CD14-positive monocyte (primary cell): ENCODE measurements around the gene PARK7. TPM values are rescaled to one million over a fixed set of nuclear protein-coding genes. Genes with fewer than 3 reads are reported as not detected.

Experiments used
- DNase-seq, 3 donors: peaks; one replicate each; pipeline ENCODE4 v3.0.0-alpha.2; 2011 to 2022
- H2AFZ ChIP-seq: 2 replicates; pipeline ENCODE4 v1.6.0; 2012; ENCODE audit warnings: mild to moderate bottlenecking, low read depth, low read length, inconsistent platforms; ENCODE audit not compliant: insufficient read depth, poor library complexity, severe bottlenecking
- H3K27ac ChIP-seq, 2 donors: 1 replicate in 1 of 2; 2 replicates in 1 of 2; pipeline ENCODE4 v1.5.1; 2012 to 2013; ENCODE audit warnings: low read length in 2 of 2, control low read depth in 1 of 2, inconsistent platforms in 1 of 2, low read depth in 1 of 2, mild to moderate bottlenecking in 1 of 2
- H3K27me3 ChIP-seq, 2 donors: one replicate each; pipeline versions ENCODE4 v1.6.0 to v1.6.1; 2011 to 2013; ENCODE audit warnings: low read length in 2 of 2; ENCODE audit not compliant: control insufficient read depth in 2 of 2, insufficient read depth in 2 of 2
- H3K36me3 ChIP-seq, 2 donors: replicated peaks in 1 of 2; 1 replicate in 1 of 2; 2 replicates in 1 of 2; pipeline versions ENCODE4 v1.5.1 to v1.6.1; 2012 to 2013; ENCODE audit warnings: low read length in 2 of 2, control low read depth in 1 of 2, inconsistent platforms in 1 of 2, mild to moderate bottlenecking in 1 of 2; ENCODE audit not compliant: insufficient read depth in 2 of 2, control insufficient read depth in 1 of 2
- H3K4me1 ChIP-seq, 2 donors: 1 replicate in 1 of 2; 2 replicates in 1 of 2; pipeline versions ENCODE4 v1.5.1 to v1.6.1; 2012 to 2013; ENCODE audit warnings: low read length in 2 of 2, control low read depth in 1 of 2, inconsistent platforms in 1 of 2, mild to moderate bottlenecking in 1 of 2, moderate library complexity in 1 of 2; ENCODE audit not compliant: insufficient read depth in 2 of 2, control insufficient read depth in 1 of 2
- H3K4me2 ChIP-seq: replicated peaks from 2 replicates; pipeline ENCODE3; 2012; ENCODE audit warnings: low read length, moderate library complexity, mild to moderate bottlenecking; ENCODE audit not compliant: poor library complexity, severe bottlenecking; ENCODE audit errors: extremely low read depth
- H3K4me3 ChIP-seq, 3 experiments: fragments of 200-600 bp in 1 of 3; sonication (generic) in 1 of 3; replicated peaks in 1 of 3; 1 replicate in 2 of 3; 2 replicates in 1 of 3; pipeline ENCODE4 v1.5.1; 2011 to 2013; ENCODE audit warnings: low read length in 3 of 3, mild to moderate bottlenecking in 3 of 3, control low read depth in 2 of 3, low read depth in 2 of 3, inconsistent platforms in 1 of 3, moderate library complexity in 1 of 3
- H3K79me2 ChIP-seq: 2 replicates; pipeline ENCODE4 v1.6.0; 2012; ENCODE audit warnings: mild to moderate bottlenecking, control low read depth, inconsistent platforms, low read length, moderate library complexity; ENCODE audit not compliant: insufficient read depth
- H3K9ac ChIP-seq: 2 replicates; pipeline ENCODE4 v1.6.0; 2017; ENCODE audit warnings: low read length, mild to moderate bottlenecking; ENCODE audit not compliant: insufficient read depth, poor library complexity, severe bottlenecking
- H3K9me3 ChIP-seq, 2 donors: replicated peaks in 1 of 2; 1 replicate in 1 of 2; 2 replicates in 1 of 2; pipeline versions ENCODE4 v1.5.1 to v1.6.1; 2012 to 2013; ENCODE audit warnings: low read length in 2 of 2, control low read depth in 1 of 2; ENCODE audit not compliant: control insufficient read depth in 1 of 2, insufficient read depth in 1 of 2
- H4K20me1 ChIP-seq: 2 replicates; pipeline ENCODE4 v1.6.0; 2012; ENCODE audit warnings: mild to moderate bottlenecking, low read length, control low read depth, moderate library complexity; ENCODE audit not compliant: insufficient read depth
- H3K27ac Mint-ChIP-seq, 7 donors: one replicate each; pipeline ENCODE4 v1.8.0; 2020; ENCODE audit warnings: mild to moderate bottlenecking in 7 of 7, mixed read lengths in 7 of 7, moderate library complexity in 6 of 7, inconsistent platforms in 2 of 7
- H3K27me3 Mint-ChIP-seq, 3 donors: one replicate each; pipeline ENCODE4 v1.8.0; 2021 to 2022; ENCODE audit warnings: low read depth in 3 of 3, mild to moderate bottlenecking in 3 of 3, mixed read lengths in 3 of 3, moderate library complexity in 3 of 3, inconsistent platforms in 1 of 3
- H3K36me3 Mint-ChIP-seq, 2 donors: one replicate each; pipeline ENCODE4 v1.8.0; 2020; ENCODE audit warnings: mixed read lengths in 2 of 2, inconsistent platforms in 1 of 2, mild to moderate bottlenecking in 1 of 2
- H3K4me1 Mint-ChIP-seq: one replicate; pipeline ENCODE4 v1.8.0; 2020; ENCODE audit warnings: mild to moderate bottlenecking, mixed read lengths
- H3K4me3 Mint-ChIP-seq, 2 donors: one replicate each; pipeline ENCODE4 v1.8.0; 2020; ENCODE audit warnings: mild to moderate bottlenecking in 2 of 2, mixed read lengths in 2 of 2, moderate library complexity in 1 of 2
- H3K9me3 Mint-ChIP-seq, 7 donors: one replicate each; pipeline ENCODE4 v1.8.0; 2020 to 2022; ENCODE audit warnings: mixed read lengths in 7 of 7, mild to moderate bottlenecking in 6 of 7, moderate library complexity in 6 of 7, inconsistent platforms in 2 of 7
- CTCF ChIP-seq: fragments of 200-600 bp; IDR thresholded peaks from one replicate; pipeline ENCODE4 v1.8.0; 2022; ENCODE audit warnings: antibody characterized with exemption, mild to moderate bottlenecking
- WGBS: methylation state at CpG from one replicate; pipeline ENCODE4 v1.1.5; 2013; ENCODE audit warnings: missing lambda C conversion rate; ENCODE audit not compliant: insufficient coverage; 5-methylcytosine and 5-hydroxymethylcytosine counted together
- intact Hi-C, 2 donors: fragments of 100-400 bp; cut with micrococcal nuclease; formaldehyde crosslinking; loops; one replicate each; pipeline versions ENCODE4 v1.15.0 to v1.15.1; 2023
- polyA plus RNA-seq, 3 donors: library from polyadenylated mRNA; depleted of rRNA in 1 of 3; unstranded in 2 of 3; stranded (reverse) in 1 of 3; fragments of 300-500 nt in 2 of 3; fragments of >200 nt in 1 of 3; fragmentation: Illumina TruSeq in 2 of 3; gene quantifications; 1 replicate in 2 of 3; 2 replicates in 1 of 3; pipeline ENCODE4 v1.2.3, GENCODE V29; 2012 to 2021

PARK7 gene
- polyA plus RNA-seq, 3 donors = 116 to 391 (median 353) TPM

GRCh38 chr1:7928247-7928646 lies 33.3 kb upstream of the PARK7 start:
- H3K4me3 Mint-ChIP-seq = no peak overlapping the region

GRCh38 chr1:7929637-7930036 lies 31.9 kb upstream of the PARK7 start:
- TF ChIP-seq CTCF = no peak
- Mint-ChIP-seq H3K9me3 (no peaks in the 10 kb centered on the region), H3K4me1 (peaks cover 12% of the 10 kb centered on the region), H3K4me3 (no peak overlapping the region), H3K27ac (no peak overlapping the region), H3K36me3 (peaks cover 0 to 3% of the 10 kb centered on the region in 2 donors), H3K27me3 (peaks cover 1 to 7% (median 6%) of the 10 kb centered on the region in 3 donors)
- no peak for DNase-seq
- WGBS = 85% methylated on average over 3 of the region's 7 CpGs
- Histone ChIP-seq H3K4me2 (no peak overlapping the region), H3K79me2 (no peaks in the 10 kb centered on the region), H3K27me3 (no peaks in the 10 kb centered on the region), H3K9me3 (no peaks in the 10 kb centered on the region), H3K4me1 (peaks cover 10 to 13% of the 10 kb centered on the region in 2 donors), H4K20me1 (no peaks in the 10 kb centered on the region), H3K4me3 (no peak overlapping the region), H3K9ac (no peak overlapping the region), H2AFZ (no peak overlapping the region), H3K27ac (no peak overlapping the region), H3K36me3 (no peaks in the 10 kb centered on the region)
- intact Hi-C loops = no loop called here

More at GRCh38 chr1:7928247-7928646, 33.3 kb upstream of the PARK7 start:
- peaks cover 0 to 6% (median 6%) of the 10 kb centered on the region in 3 donors for H3K27me3 Mint-ChIP-seq
- H3K36me3 Mint-ChIP-seq = no peaks in the 10 kb centered on the region
- Histone ChIP-seq H4K20me1 (no peaks in the 10 kb centered on the region), H2AFZ (no peak overlapping the region), H3K9ac (no peak overlapping the region), H3K4me2 (no peak overlapping the region), H3K9me3 (no peaks in the 10 kb centered on the region), H3K79me2 (no peaks in the 10 kb centered on the region), H3K27ac (no peak overlapping the region), H3K4me1 (peaks cover 10 to 13% of the 10 kb centered on the region in 2 donors), H3K36me3 (no peaks in the 10 kb centered on the region), H3K4me3 (no peak overlapping the region), H3K27me3 (no peaks in the 10 kb centered on the region)
- H3K4me1 Mint-ChIP-seq = peaks cover 12% of the 10 kb centered on the region
- intact Hi-C loops = no loop called here
- H3K27ac Mint-ChIP-seq = no peak overlapping the region
- 96% methylated on average over 2 of the region's 4 CpGs for WGBS
- no peak for TF ChIP-seq CTCF
- H3K9me3 Mint-ChIP-seq = no peaks in the 10 kb centered on the region
- DNase-seq = no peak
